HFFc6 (cell line): ENCODE results near the gene CCDC171. TPM values are rescaled to one million over a fixed set of nuclear protein-coding genes. Genes with fewer than 3 reads are reported as not detected.

Source experiments
- DNase-seq: peaks from one replicate; pipeline ENCODE4 v3.0.0-alpha.2; 2018
- H3K27ac Mint-ChIP-seq: 2 replicates; pipeline ENCODE4 v1.8.0; 2020; ENCODE audit warnings: mild to moderate bottlenecking, mixed read lengths
- H3K27me3 Mint-ChIP-seq: 2 replicates; pipeline ENCODE4 v1.8.0; 2021; ENCODE audit warnings: mild to moderate bottlenecking, moderate library complexity, mixed read lengths; ENCODE audit not compliant: insufficient read depth
- H3K36me3 Mint-ChIP-seq: 2 replicates; pipeline ENCODE4 v1.8.0; 2021; ENCODE audit warnings: low read depth, mixed read lengths
- H3K4me1 Mint-ChIP-seq: 2 replicates; pipeline ENCODE4 v1.8.0; 2020; ENCODE audit warnings: low read depth, mixed read lengths
- H3K4me3 Mint-ChIP-seq: 2 replicates; pipeline ENCODE4 v1.8.0; 2020; ENCODE audit warnings: mild to moderate bottlenecking, moderate library complexity, mixed read lengths
- H3K9me3 Mint-ChIP-seq: 2 replicates; pipeline ENCODE4 v1.8.0; 2020; ENCODE audit warnings: mild to moderate bottlenecking, mixed read lengths
- total RNA-seq, 6 experiments: library from RNA; stranded (reverse); fragmentation: NEBNext Ultra II Directional; extraction: Animal tissue kit (Norgen Biotek cat#: 25700); gene quantifications; 2 replicates in 1 of 6; 3 replicates in 5 of 6; pipeline ENCODE4 v1.2.3, GENCODE V29; 2021
- TF ChIP-seq, protein P1 (sequence below): fragments of 200-600 bp; sonication (generic); IDR thresholded peaks from 2 replicates; pipeline ENCODE4 v1.5.0; 2021; ENCODE audit warnings: antibody characterized with exemption, mild to moderate bottlenecking

Gene CCDC171
- total RNA-seq, 6 experiments from 2014 or later = 0.48 to 0.86 (median 0.57) TPM

DNA sequence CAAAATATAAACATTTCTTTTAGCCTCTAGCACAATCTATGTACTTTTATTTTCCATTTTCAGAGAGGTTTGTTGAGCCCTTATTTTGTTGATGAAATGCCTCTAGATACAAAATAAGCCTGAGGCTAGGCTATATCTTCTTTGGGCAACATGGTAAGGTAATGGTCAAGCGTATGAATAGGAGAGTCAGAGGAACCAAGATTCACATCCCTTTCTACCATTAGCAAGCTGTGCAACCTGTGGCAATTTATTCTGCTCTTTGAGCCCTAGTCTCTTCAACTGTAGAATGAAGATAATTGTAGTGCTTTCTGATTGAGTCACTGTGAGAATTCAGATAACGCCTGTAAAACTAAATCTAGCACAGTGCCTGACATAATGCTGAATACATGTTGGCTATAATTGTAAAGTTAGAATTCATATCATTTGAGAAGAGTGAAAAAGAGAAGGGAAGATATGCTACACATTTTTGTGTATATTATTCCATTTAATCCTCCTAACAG, 412.5 kb downstream of the CCDC171 start:
- no peaks in the 10 kb centered on the region for H3K36me3 Mint-ChIP-seq
- no peaks in the 10 kb centered on the region for H3K9me3 Mint-ChIP-seq
- no peak for DNase-seq

DNA sequence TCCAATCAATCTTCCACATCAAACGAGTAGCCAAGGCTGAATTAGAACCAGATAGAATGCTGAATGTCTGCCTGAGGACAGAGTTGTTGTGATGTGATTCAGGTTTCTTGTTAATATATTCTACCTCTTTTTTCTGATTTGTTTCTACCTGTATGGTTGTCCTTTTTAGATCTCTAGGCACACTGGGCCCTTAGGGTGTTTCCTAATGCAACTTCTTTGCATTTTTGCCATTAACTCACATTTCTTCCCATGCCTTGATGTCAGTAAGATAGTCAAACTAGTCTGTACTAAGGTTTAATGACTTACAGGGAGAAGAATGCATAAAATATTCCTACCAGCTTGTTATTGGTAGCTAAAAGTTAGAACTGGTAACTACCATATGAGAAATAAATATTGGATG, 413.6 kb downstream of the CCDC171 start:
- Mint-ChIP-seq H3K4me3 (no peak overlapping the region), H3K27ac (no peak overlapping the region), H3K27me3 (no peaks in the 10 kb centered on the region), H3K4me1 (peaks cover 8% of the 10 kb centered on the region), H3K9me3 (no peaks in the 10 kb centered on the region), H3K36me3 (no peaks in the 10 kb centered on the region)
- no peak for DNase-seq
- TF ChIP-seq, protein P1, sequence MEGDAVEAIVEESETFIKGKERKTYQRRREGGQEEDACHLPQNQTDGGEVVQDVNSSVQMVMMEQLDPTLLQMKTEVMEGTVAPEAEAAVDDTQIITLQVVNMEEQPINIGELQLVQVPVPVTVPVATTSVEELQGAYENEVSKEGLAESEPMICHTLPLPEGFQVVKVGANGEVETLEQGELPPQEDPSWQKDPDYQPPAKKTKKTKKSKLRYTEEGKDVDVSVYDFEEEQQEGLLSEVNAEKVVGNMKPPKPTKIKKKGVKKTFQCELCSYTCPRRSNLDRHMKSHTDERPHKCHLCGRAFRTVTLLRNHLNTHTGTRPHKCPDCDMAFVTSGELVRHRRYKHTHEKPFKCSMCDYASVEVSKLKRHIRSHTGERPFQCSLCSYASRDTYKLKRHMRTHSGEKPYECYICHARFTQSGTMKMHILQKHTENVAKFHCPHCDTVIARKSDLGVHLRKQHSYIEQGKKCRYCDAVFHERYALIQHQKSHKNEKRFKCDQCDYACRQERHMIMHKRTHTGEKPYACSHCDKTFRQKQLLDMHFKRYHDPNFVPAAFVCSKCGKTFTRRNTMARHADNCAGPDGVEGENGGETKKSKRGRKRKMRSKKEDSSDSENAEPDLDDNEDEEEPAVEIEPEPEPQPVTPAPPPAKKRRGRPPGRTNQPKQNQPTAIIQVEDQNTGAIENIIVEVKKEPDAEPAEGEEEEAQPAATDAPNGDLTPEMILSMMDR = no peak

More for the DNA sequence above, 412.5 kb downstream of the CCDC171 start:
- Mint-ChIP-seq H3K4me3 (no peak overlapping the region), H3K27ac (no peak overlapping the region), H3K27me3 (no peaks in the 10 kb centered on the region), H3K4me1 (peaks cover 8% of the 10 kb centered on the region)
- TF ChIP-seq, protein P1 = no peak

DNA sequence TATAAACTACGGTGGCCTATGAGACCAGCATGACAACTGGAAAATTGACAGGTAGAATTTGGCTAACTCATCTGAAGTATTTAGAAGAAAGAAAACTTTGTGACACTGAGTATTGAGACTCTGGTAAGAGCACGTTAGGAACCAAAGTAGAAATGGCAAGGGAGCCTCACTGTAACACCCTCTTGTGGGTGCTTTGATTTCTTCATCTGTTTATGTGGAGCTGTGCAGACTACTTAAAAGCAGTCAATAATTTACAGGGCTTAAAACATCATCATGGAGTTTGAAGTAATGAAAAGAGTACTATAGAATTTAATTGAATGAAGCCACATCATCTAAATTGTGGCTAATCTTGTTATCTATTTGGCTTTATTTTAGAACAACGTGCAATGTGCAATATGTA, 414.2 kb downstream of the CCDC171 start:
- Mint-ChIP-seq H3K9me3 (no peaks in the 10 kb centered on the region), H3K4me3 (no peak overlapping the region), H3K36me3 (no peaks in the 10 kb centered on the region), H3K4me1 (peaks cover 8% of the 10 kb centered on the region), H3K27ac (no peak overlapping the region), H3K27me3 (no peaks in the 10 kb centered on the region)
- TF ChIP-seq, protein P1 = no peak
- no peak for DNase-seq

DNA sequence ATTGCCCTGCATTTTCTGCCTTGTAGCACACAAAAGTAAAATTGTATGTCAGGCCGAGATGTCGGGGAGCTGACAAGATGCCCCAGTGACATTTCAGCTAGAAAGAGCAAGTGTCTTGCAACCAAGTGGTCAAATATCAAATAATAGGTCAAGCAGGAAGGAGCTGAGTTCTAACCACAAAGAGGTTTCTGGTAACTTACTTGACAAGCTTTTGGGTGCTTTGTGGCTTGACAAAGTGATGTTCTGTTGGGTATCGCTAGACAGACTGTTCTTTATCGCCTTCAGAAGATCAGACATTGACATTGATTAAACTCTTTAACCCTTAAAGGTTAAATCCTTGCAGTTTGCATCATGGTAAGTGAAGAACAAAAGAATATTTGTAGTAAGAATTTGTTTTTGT, 419.9 kb downstream of the CCDC171 start:
- Mint-ChIP-seq H3K4me1 (no peaks in the 10 kb centered on the region), H3K27ac (no peak overlapping the region), H3K27me3 (no peaks in the 10 kb centered on the region), H3K4me3 (no peak overlapping the region), H3K36me3 (no peaks in the 10 kb centered on the region), H3K9me3 (no peaks in the 10 kb centered on the region)
- DNase-seq = no peak
- TF ChIP-seq, protein P1 = no peak

DNA sequence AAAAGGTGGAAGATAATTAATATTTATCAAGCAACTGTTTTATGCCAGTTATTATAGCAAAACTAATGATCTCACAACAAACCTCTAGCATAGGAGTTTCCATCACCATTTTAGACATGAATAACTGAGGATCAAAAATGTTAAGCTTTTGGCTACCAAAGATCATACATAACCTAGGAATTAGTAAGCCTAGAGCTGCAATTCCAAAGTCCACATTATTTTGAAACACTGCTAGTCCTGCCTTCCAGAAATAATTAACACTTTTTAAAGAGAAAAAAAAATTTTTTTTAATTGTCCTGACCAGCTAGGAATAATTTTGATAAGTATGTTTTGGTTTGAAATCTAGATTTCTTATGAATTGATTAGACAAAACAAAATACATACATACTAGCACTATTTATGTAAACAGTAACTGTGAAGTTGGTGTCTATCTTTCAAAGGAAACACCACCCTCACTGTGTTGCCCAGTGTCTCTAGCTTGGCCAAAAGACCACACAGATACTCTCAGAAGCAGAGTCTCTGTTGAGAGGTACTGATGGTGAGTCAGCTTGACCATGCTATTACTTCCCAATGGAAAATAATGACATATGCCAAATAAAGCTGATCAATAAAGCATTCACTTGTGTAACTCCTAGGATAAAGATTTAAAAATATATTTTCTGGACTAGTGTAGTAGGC, 422.4 kb downstream of the CCDC171 start:
- Mint-ChIP-seq H3K27ac (no peak overlapping the region), H3K9me3 (no peaks in the 10 kb centered on the region), H3K4me1 (no peaks in the 10 kb centered on the region), H3K27me3 (no peaks in the 10 kb centered on the region), H3K36me3 (no peaks in the 10 kb centered on the region), H3K4me3 (no peak overlapping the region)
- TF ChIP-seq, protein P1 = no peak
- DNase-seq = no peak
